NCI-H524 treated with DMSO at 0.1 percent for 48 hours (cell line): ENCODE results near the gene FIGNL1.

Source experiments
- DNase-seq: peaks from one replicate; lab custom pipeline; 2025; lab: John Stamatoyannopoulos, UW

Gene FIGNL1

DNA sequence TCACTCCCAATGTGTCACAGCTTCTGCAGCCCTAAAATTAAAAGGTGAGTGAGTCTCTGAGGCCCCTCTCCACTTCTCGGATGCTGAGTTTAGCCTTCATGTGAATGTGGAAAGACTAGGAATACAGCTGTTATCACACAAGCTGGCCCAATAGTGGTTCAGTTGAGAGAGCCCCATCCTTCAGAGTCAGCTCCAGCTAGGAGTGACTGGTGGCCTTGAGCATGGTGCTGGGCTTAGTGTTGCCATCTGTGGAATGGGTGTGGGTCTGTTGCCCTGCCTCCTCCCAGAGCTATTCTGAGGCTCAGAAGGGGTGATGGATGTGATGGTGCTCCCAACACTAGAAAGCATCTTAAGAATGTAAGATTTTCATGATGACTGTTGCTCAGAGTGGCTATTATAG lies 55.8 kb downstream of the FIGNL1 start:
- no peak for DNase-seq
